ENCODE measurements around the gene LIMS2.

- TF ChIP-seq CTCF (IDR thresholded peaks at IDR 0.05; ENCODE audit: insufficient read depth, low read length, poor library complexity, severe bottlenecking) (no peak), EZH2phosphoT487 (conservative IDR thresholded peaks at IDR 0.05; ENCODE audit: low read length) (no peak)
Measured at GRCh38 chr2:127679680-127680361, 4.5 kb upstream of the LIMS2 start.
